ENCODE measurements around the gene ZNF831.

DNA sequence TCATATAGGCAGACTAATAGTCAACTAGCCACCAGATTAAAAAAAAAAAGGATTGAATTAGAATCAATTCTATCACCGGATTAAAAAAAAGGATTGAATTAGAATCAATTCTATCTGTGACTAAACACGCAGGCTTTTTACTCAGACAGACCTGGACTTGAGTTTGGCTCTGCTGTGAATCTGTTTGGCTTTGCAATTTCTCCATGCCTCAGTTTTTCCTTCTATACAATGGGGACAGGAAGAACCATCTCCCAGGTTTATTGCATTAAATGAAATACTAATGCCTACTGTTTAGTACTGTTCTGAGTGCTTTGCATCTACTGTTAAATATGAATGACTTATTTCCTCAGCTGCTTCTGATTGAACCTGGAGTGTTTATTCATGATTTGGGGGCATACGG is 106.8 kb downstream of the ZNF831 start:
- TF ChIP-seq EP300 (IDR thresholded peaks at IDR 0.05): no peak
- no peak for TF ChIP-seq CTCF (IDR thresholded peaks at IDR 0.05)
- no peak for TF ChIP-seq POLR2A (IDR thresholded peaks at IDR 0.05)

All from ovary (tissue), 3 donors.